Measurements from ENCODE around the gene XPR1. TPM values are rescaled to one million over a fixed set of nuclear protein-coding genes. Genes with fewer than 3 reads are reported as not detected.

XPR1 gene
- total RNA-seq, 1 experiment from 2014 or later = 30.7 TPM

- no peak for DNase-seq (ENCODE audit: low spot score)
- Histone ChIP-seq H3K27me3 (replicated peaks; ENCODE audit: insufficient read depth, low read depth, low read length, poor library complexity) (peaks cover 6% of the 10 kb centered on the region), H3K36me3 (ENCODE audit: insufficient read depth, low read length, poor library complexity, severe bottlenecking) (no peaks in the 10 kb centered on the region), H3K27ac (ENCODE audit: low read depth, low read length, poor library complexity, severe bottlenecking) (no peak overlapping the region), H3K9me3 (ENCODE audit: low read depth, low read length, poor library complexity, severe bottlenecking) (no peaks in the 10 kb centered on the region), H3K4me1 (ENCODE audit: insufficient read depth, low read length, poor library complexity, severe bottlenecking) (peaks cover 5% of the 10 kb centered on the region), H3K4me3 (ENCODE audit: low read depth, low read length, poor library complexity, severe bottlenecking) (no peak overlapping the region)
- POLR2A ChIA-PET (ENCODE audit: low non-redundant PET) = no interaction called here
- BruUV-seq (replicated peaks) = no TSS peak
- intact Hi-C loops (cut with micrococcal nuclease; ENCODE audit: unreplicated experiment) = no loop called here
- CTCF ChIA-PET = interaction anchor here (0.6 kb wide), 1 partner anchor 12 kb away, joined by 6 read pairs; no protein-coding TSS in a partner anchor
- no peak for TF ChIP-seq CTCF (conservative IDR thresholded peaks at IDR 0.05; ENCODE audit: low read depth, low read length)
- no peak for TF ChIP-seq EZH2 (IDR thresholded peaks at IDR 0.05; ENCODE audit: borderline replicate concordance, low read depth, low read length, poor library complexity, severe bottlenecking)
Measured at GRCh38 chr1:180908074-180908765, 276.4 kb downstream of the XPR1 start.

- ChIA-PET POLR2A (ENCODE audit: low non-redundant PET) (no interaction called here), CTCF (interaction anchor here (0.6 kb wide), 1 partner anchor 12 kb away, joined by 6 read pairs; no protein-coding TSS in a partner anchor)
- Histone ChIP-seq H3K36me3 (ENCODE audit: insufficient read depth, low read length, poor library complexity, severe bottlenecking) (no peaks in the 10 kb centered on the region), H3K9me3 (ENCODE audit: low read depth, low read length, poor library complexity, severe bottlenecking) (no peaks in the 10 kb centered on the region), H3K27me3 (replicated peaks; ENCODE audit: insufficient read depth, low read depth, low read length, poor library complexity) (peaks cover 6% of the 10 kb centered on the region), H3K4me3 (ENCODE audit: low read depth, low read length, poor library complexity, severe bottlenecking) (no peak overlapping the region), H3K4me1 (ENCODE audit: insufficient read depth, low read length, poor library complexity, severe bottlenecking) (peaks cover 5% of the 10 kb centered on the region), H3K27ac (ENCODE audit: low read depth, low read length, poor library complexity, severe bottlenecking) (no peak overlapping the region)
- intact Hi-C loops (cut with micrococcal nuclease; ENCODE audit: unreplicated experiment) = no loop called here
- BruUV-seq (replicated peaks) = no TSS peak
- no peak for TF ChIP-seq EZH2 (IDR thresholded peaks at IDR 0.05; ENCODE audit: borderline replicate concordance, low read depth, low read length, poor library complexity, severe bottlenecking)
- TF ChIP-seq CTCF (conservative IDR thresholded peaks at IDR 0.05; ENCODE audit: low read depth, low read length) = no peak
- no peak for DNase-seq (ENCODE audit: low spot score)
Measured at GRCh38 chr1:180909005-180909414, 277.2 kb downstream of the XPR1 start.

GRCh38 chr1:180909462-180909976 lies 277.7 kb downstream of the XPR1 start:
- peaks cover 6% of the 10 kb centered on the region for H3K27me3 ChIP-seq (replicated peaks; ENCODE audit: insufficient read depth, low read depth, low read length, poor library complexity)
- POLR2A ChIA-PET (ENCODE audit: low non-redundant PET) = interaction anchor here (0.5 kb wide), 1 partner anchor 412 kb away, joined by 3 read pairs; no protein-coding TSS in a partner anchor
- no peaks in the 10 kb centered on the region for H3K9me3 ChIP-seq (ENCODE audit: low read depth, low read length, poor library complexity, severe bottlenecking)
- no peak for TF ChIP-seq CTCF (conservative IDR thresholded peaks at IDR 0.05; ENCODE audit: low read depth, low read length)
- BruUV-seq (replicated peaks) = no TSS peak
- no peaks in the 10 kb centered on the region for H3K36me3 ChIP-seq (ENCODE audit: insufficient read depth, low read length, poor library complexity, severe bottlenecking)
- DNase-seq (ENCODE audit: low spot score) = no peak
- H3K4me1 ChIP-seq (ENCODE audit: insufficient read depth, low read length, poor library complexity, severe bottlenecking) = peaks cover 5% of the 10 kb centered on the region
- intact Hi-C loops (cut with micrococcal nuclease; ENCODE audit: unreplicated experiment) = no loop called here
- CTCF ChIA-PET = no interaction called here
- H3K27ac ChIP-seq (ENCODE audit: low read depth, low read length, poor library complexity, severe bottlenecking) = no peak overlapping the region
- H3K4me3 ChIP-seq (ENCODE audit: low read depth, low read length, poor library complexity, severe bottlenecking) = no peak overlapping the region
